OCI-LY1 (cell line): Measurements from ENCODE around the gene CEP68.

Source experiments
- H2AFZ ChIP-seq: fragments of 200-600 bp; sonication (generic), shearing (Covaris generic); 2 replicates; pipeline ENCODE4 v1.6.0; 2014; ENCODE audit warnings: antibody characterized with exemption, mild to moderate bottlenecking, low read length
- H3F3A ChIP-seq: fragments of 200-600 bp; sonication (generic), shearing (Covaris generic); 2 replicates; pipeline ENCODE4 v1.6.0; 2014; ENCODE audit warnings: mild to moderate bottlenecking, antibody characterized with exemption, low read length, moderate library complexity; ENCODE audit not compliant: insufficient read depth
- H3K27ac ChIP-seq: fragments of 200-600 bp; sonication (generic); 2 replicates; pipeline ENCODE4 v1.5.1; 2014; ENCODE audit warnings: low read length, mixed run types, mild to moderate bottlenecking, low read depth; ENCODE audit not compliant: poor library complexity, severe bottlenecking
- H3K27me3 ChIP-seq: fragments of 200-600 bp; sonication (generic); 2 replicates; pipeline ENCODE4 v1.6.0; 2014; ENCODE audit warnings: antibody characterized with exemption, mild to moderate bottlenecking, low read length, moderate library complexity; ENCODE audit not compliant: insufficient read depth
- H3K36me3 ChIP-seq: fragments of 200-600 bp; sonication (generic); 2 replicates; pipeline ENCODE4 v1.6.1; 2014; ENCODE audit warnings: mild to moderate bottlenecking, antibody characterized with exemption, low read length, moderate library complexity, mixed read lengths; ENCODE audit not compliant: insufficient read depth
- H3K4me1 ChIP-seq: fragments of 200-600 bp; sonication (generic); 2 replicates; pipeline ENCODE4 v1.5.1; 2014; ENCODE audit warnings: mild to moderate bottlenecking, low read length, moderate library complexity; ENCODE audit not compliant: insufficient read depth, severe bottlenecking
- H3K4me2 ChIP-seq: fragments of 200-600 bp; sonication (generic), shearing (Covaris generic); 2 replicates; pipeline ENCODE4 v1.6.1; 2014; ENCODE audit warnings: low read length
- H3K4me3 ChIP-seq: fragments of 200-600 bp; sonication (generic); 2 replicates; pipeline ENCODE4 v1.5.1; 2014; ENCODE audit warnings: low read length, low read depth, mild to moderate bottlenecking, mixed read lengths; ENCODE audit not compliant: poor library complexity, severe bottlenecking
- H3K79me2 ChIP-seq: fragments of 200-600 bp; shearing (Covaris generic); 2 replicates; pipeline ENCODE4 v1.6.1; 2016; ENCODE audit warnings: mixed run types, low read length, mixed read lengths; ENCODE audit not compliant: insufficient read depth
- H3K9ac ChIP-seq: fragments of 200-600 bp; sonication (generic), shearing (Covaris generic); 2 replicates; pipeline ENCODE4 v1.6.1; 2014; ENCODE audit warnings: mild to moderate bottlenecking, low read length, mixed read lengths
- H3K9me2 ChIP-seq: fragments of 200-600 bp; sonication (generic), shearing (Covaris generic); 2 replicates; pipeline ENCODE4 v1.6.1; 2014; ENCODE audit warnings: low read depth, mild to moderate bottlenecking, low read length, mixed read lengths
- H3K9me3 ChIP-seq: fragments of 200-600 bp; shearing (Covaris generic); 2 replicates; pipeline ENCODE4 v1.6.1; 2014; ENCODE audit warnings: low read length, mixed read lengths
- H4K20me1 ChIP-seq: fragments of 200-600 bp; sonication (generic), shearing (Covaris generic); 2 replicates; pipeline ENCODE4 v1.6.0; 2016; ENCODE audit warnings: mild to moderate bottlenecking, low read length; ENCODE audit not compliant: insufficient read depth
- EZH2 ChIP-seq: fragments of 200-600 bp; sonication (generic), shearing (Covaris generic); IDR thresholded peaks from 2 replicates; pipeline ENCODE4 v1.8.0; 2017; ENCODE audit warnings: borderline replicate concordance, mixed run types, mild to moderate bottlenecking, antibody characterized with exemption, low read length, moderate library complexity, mixed read lengths
- TF ChIP-seq, protein P1 (sequence below): fragments of 200-600 bp; sonication (generic), shearing (Covaris generic); IDR thresholded peaks from 2 replicates; pipeline ENCODE4 v1.5.1; 2017; ENCODE audit warnings: mild to moderate bottlenecking, antibody characterized with exemption, low read length, moderate library complexity, mixed read lengths

CEP68 gene

DNA sequence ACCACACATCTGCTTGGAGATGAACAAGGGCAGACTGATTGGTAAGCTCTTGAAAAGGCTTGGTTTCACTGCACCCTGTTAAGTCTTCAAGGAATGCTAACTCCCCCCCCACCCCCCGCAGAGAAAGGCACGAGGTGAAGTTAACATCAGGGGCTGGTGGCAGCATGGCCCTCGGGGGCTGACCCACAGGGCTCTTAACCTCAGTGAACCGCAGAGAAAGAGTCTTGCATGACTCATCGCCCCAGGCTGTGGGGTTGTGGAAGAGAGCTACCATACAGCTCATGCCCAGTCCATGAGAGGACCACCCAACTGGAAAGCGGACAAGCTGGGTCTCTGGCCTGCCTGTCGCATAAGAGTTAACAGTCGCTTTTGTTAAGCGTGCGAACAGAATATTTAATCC is 10.6 kb upstream of the CEP68 start:
- no peak overlapping the region for H3K9ac ChIP-seq
- H3K4me1 ChIP-seq = no peaks in the 10 kb centered on the region
- peaks cover 6% of the 10 kb centered on the region; the same call in 1 of the 2 replicates for H3K9me3 ChIP-seq
- peaks cover 66% of the 10 kb centered on the region for H3K36me3 ChIP-seq
- H3F3A ChIP-seq = no peaks in the 10 kb centered on the region
- no peak overlapping the region for H3K4me2 ChIP-seq
- no peaks in the 10 kb centered on the region for H3K9me2 ChIP-seq
- TF ChIP-seq, protein P1, sequence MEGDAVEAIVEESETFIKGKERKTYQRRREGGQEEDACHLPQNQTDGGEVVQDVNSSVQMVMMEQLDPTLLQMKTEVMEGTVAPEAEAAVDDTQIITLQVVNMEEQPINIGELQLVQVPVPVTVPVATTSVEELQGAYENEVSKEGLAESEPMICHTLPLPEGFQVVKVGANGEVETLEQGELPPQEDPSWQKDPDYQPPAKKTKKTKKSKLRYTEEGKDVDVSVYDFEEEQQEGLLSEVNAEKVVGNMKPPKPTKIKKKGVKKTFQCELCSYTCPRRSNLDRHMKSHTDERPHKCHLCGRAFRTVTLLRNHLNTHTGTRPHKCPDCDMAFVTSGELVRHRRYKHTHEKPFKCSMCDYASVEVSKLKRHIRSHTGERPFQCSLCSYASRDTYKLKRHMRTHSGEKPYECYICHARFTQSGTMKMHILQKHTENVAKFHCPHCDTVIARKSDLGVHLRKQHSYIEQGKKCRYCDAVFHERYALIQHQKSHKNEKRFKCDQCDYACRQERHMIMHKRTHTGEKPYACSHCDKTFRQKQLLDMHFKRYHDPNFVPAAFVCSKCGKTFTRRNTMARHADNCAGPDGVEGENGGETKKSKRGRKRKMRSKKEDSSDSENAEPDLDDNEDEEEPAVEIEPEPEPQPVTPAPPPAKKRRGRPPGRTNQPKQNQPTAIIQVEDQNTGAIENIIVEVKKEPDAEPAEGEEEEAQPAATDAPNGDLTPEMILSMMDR = no peak
- H3K27ac ChIP-seq = no peak overlapping the region
- no peaks in the 10 kb centered on the region for H3K27me3 ChIP-seq
- H3K79me2 ChIP-seq = no peaks in the 10 kb centered on the region
- H4K20me1 ChIP-seq = no peaks in the 10 kb centered on the region
- no peak overlapping the region for H2AFZ ChIP-seq
- H3K4me3 ChIP-seq = no peak overlapping the region

DNA sequence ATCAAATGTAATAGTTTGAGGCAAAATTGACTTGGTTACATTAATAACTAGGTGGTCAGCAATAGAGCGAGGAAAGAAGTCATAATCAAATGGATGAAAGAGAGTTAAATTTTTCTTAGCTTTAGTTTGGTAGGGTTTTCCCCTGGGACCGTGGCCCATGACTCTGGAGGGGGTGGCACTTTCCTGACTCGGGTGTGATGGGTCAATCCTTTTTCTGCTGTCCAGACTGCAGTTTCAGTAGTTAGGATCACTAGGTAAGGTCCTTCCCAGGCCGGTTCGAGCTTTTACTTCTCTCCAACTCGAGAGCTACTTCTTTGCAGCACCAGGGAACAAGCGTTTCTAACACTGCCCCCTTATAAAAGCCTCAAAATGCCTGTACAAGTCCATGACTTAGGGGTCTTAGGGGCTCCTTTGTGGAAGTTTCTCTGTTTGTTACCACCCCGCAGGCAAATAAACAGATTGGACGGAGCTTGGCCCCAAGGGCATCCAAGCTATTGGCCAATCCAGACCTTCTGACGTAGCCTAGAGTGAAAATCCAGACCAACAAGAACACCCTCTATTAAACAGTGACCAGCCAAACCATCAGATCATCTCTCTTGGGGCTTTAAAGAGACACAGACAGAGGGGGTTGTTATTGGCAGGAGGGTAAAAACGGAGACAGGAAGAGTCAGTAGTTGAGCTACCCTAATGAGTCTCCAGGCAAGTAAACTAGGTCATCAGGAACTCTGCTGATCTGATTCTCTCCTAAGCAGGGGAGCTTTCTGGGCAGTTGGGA is 9.4 kb upstream of the CEP68 start:
- H3K9me2 ChIP-seq = no peaks in the 10 kb centered on the region
- no peak overlapping the region for H3K4me2 ChIP-seq
- H3K27me3 ChIP-seq = no peaks in the 10 kb centered on the region
- no peak overlapping the region for H3K27ac ChIP-seq
- H4K20me1 ChIP-seq = no peaks in the 10 kb centered on the region
- H3K79me2 ChIP-seq = no peaks in the 10 kb centered on the region
- H3F3A ChIP-seq = no peaks in the 10 kb centered on the region
- H3K4me3 ChIP-seq = no peak overlapping the region
- H3K36me3 ChIP-seq = peaks cover 73% of the 10 kb centered on the region
- peaks cover 6% of the 10 kb centered on the region; the same call in 1 of the 2 replicates for H3K9me3 ChIP-seq
- H3K4me1 ChIP-seq = no peaks in the 10 kb centered on the region
- H2AFZ ChIP-seq = no peak overlapping the region
- TF ChIP-seq, protein P1 = no peak
- TF ChIP-seq EZH2 = no peak
- no peak overlapping the region for H3K9ac ChIP-seq

DNA sequence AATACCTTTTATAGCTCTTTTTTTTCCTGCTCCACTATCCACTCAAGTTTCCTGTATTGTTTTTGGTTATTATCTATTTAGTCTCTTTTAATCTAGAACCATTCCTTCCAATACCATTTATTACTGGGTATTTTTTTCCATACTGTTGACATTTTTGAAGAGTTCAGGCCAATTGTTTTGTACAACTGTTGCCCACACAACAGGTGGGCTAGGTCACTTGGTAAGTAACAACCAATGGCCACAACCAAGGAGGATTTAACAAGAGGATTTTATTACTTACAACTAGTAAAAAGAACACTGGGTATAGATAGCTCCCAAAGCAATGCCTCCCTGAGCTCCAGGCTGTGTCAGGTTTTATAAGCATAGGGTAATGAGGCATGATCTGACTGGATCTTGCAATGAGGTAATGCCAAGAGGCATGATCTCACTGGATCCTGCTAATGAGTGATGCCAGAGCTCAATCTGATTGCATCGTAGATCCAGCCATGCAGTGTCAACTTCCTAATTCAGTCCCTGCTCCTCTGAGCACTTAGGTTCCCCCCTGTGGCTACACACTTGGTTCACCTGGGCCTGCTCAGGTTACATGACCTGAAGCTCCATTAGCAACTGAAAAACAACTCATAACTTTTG is 7.1 kb upstream of the CEP68 start:
- no peaks in the 10 kb centered on the region for H3K27me3 ChIP-seq

More for the DNA sequence above, 7.1 kb upstream of the CEP68 start:
- peaks cover 17% of the 10 kb centered on the region for H3K4me1 ChIP-seq
- no peaks in the 10 kb centered on the region for H3K79me2 ChIP-seq
- H3F3A ChIP-seq = no peaks in the 10 kb centered on the region
- H3K9ac ChIP-seq = no peak overlapping the region
- no peak overlapping the region for H3K27ac ChIP-seq
- peaks cover 58% of the 10 kb centered on the region for H3K36me3 ChIP-seq
- no peak overlapping the region for H3K4me3 ChIP-seq
- no peak overlapping the region for H2AFZ ChIP-seq
- TF ChIP-seq, protein P1 = no peak
- TF ChIP-seq EZH2 = no peak
- H3K9me2 ChIP-seq = no peaks in the 10 kb centered on the region
- H4K20me1 ChIP-seq = no peaks in the 10 kb centered on the region
- no peak overlapping the region for H3K4me2 ChIP-seq
- peaks cover 6% of the 10 kb centered on the region; the same call in 1 of the 2 replicates for H3K9me3 ChIP-seq
